Mesodermal cell (in vitro differentiated cells): Measurements from ENCODE around the gene TTLL4. TPM values are rescaled to one million over a fixed set of nuclear protein-coding genes. Genes with fewer than 3 reads are reported as not detected.
"Not testable (repeated sequence)": the region's sequence is repeated elsewhere in the genome, so short reads cannot be mapped to it uniquely, and the experiment has no call there.

Experiments
- H3K27ac ChIP-seq: 2 replicates; pipeline ENCODE4 v1.7.0; 2013; ENCODE audit warnings: mild to moderate bottlenecking, low read depth, low read length, moderate library complexity; ENCODE audit not compliant: severe bottlenecking
- H3K36me3 ChIP-seq: 2 replicates; pipeline ENCODE4 v1.7.1; 2013; ENCODE audit warnings: mild to moderate bottlenecking, low read length, moderate library complexity; ENCODE audit not compliant: control insufficient read depth, insufficient read depth
- H3K4me1 ChIP-seq: one replicate; pipeline ENCODE4 v1.7.1; 2013; ENCODE audit warnings: mild to moderate bottlenecking, low read length; ENCODE audit not compliant: insufficient read depth, control insufficient read depth, poor library complexity, severe bottlenecking
- H3K4me3 ChIP-seq: 2 replicates; pipeline ENCODE4 v1.7.0; 2013; ENCODE audit warnings: low read length, control low read depth, mild to moderate bottlenecking; ENCODE audit not compliant: insufficient read depth, poor library complexity, severe bottlenecking; ENCODE audit errors: extremely low read depth
- H3K9me3 ChIP-seq: 2 replicates; pipeline ENCODE4 v1.7.1; 2013; ENCODE audit warnings: mild to moderate bottlenecking, low read length, moderate library complexity; ENCODE audit not compliant: control insufficient read depth
- WGBS, 2 experiments: methylation state at CpG; one replicate each; pipeline ENCODE4 v1.1.5; 2013; ENCODE audit warnings: missing lambda C conversion rate in 2 of 2; ENCODE audit not compliant: insufficient coverage in 2 of 2; 5-methylcytosine and 5-hydroxymethylcytosine counted together
- polyA plus RNA-seq, 2 experiments: library from polyadenylated mRNA; stranded (reverse); fragments of 50-300 nt; gene quantifications; one replicate each; pipeline ENCODE4 v1.2.3, GENCODE V29; 2013

TTLL4 gene
- 60.3 TPM for polyA plus RNA-seq (2013, experiment 1 of 2)
- 67.8 TPM for polyA plus RNA-seq (2013, experiment 2 of 2)

DNA sequence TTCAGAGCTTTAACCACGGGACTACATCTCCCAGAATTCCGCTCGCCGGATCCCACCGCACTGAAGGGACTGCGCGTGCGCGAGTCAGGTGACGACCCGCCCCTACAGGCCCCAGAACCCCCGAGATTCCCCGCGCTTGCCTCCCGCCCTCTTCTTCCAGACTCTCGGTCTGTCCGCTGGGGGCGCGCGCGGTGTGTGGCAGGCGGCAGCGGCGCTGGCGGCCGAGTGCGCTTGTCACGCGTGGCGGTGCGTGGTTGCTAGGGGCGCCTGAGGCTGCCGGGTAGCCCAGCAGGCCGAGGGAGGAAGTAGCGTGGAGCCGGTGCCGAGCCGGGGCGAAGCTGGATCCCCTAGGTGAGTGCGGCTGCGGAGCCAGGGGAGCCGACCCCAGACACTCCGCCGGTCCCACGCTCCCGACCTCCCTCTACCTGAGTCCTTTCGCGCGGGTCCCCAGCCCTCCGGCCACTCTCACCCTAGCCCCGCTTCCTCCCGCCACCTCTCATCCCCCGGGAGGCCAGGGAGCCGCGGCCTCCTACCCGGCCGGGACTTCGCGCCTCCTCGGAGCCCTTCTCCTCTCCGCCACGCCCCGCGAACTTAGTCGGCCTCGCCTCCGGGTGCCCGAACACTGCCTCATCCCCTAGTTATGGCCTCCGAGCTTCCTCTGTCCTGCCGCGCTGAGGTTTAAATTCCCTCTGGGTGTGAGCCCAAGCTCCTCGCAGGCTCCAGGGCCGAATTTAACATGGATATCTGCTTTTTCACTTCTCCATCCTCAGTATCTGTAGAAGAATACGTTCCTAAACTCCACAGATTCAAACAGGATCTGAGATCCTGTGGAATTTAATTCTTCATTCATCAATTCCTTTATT, at the start of gene TTLL4:
Gene TTLL4, plus strand, starts transcription at position 149 of the 863 bp plus-strand sequence. CDS start 26,842 bp downstream, outside the sequence.
- H3K27ac ChIP-seq, result peak within 1 kb of the TSS; percentile 81
- WGBS, 2 experiments, result 0% methylated on average over 63 to 74 of the region's 74 CpGs
- peak within 1 kb of the TSS; percentile 99 for H3K4me3 ChIP-seq
- H3K36me3 ChIP-seq, result peaks cover 31% of the 10 kb centered on the region
- H3K4me1 ChIP-seq, result peaks cover 6% of the 10 kb centered on the region
- H3K9me3 ChIP-seq, result no peaks in the 10 kb centered on the region

DNA sequence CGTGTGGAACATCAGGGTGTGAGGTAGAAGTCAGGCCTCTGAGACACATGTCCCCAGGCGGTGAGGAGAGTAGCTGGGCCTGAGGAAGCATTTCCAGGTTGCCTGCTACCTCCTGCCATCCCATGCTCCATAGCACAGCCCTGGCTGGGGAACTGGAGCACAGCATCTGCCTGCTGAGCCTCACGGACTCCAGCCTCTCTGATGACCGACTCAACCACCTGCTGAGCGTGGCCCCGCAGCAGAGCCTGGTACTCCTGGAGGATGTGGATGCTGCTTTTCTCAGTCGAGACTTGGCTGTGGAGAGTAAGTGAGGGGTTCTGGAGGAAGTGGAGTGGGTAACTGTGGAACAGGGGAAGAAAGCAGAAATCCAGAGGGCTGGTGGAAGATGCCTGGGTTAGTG, 48.3 kb upstream of the TTLL4 start:
- 95 to 96% methylated on average over 3 to 5 of the region's 7 CpGs for WGBS, 2 experiments
- peaks cover 66% of the 10 kb centered on the region for H3K36me3 ChIP-seq
- H3K4me1 ChIP-seq, result no peaks in the 10 kb centered on the region
- H3K4me3 ChIP-seq, result no peak overlapping the region
- no peaks in the 10 kb centered on the region for H3K9me3 ChIP-seq
- no peak overlapping the region for H3K27ac ChIP-seq

- 93 to 97% methylated on average over 7 to 9 of the region's 10 CpGs for WGBS, 2 experiments
- peaks cover 66% of the 10 kb centered on the region for H3K36me3 ChIP-seq
- H3K27ac ChIP-seq, result no peak overlapping the region
- H3K9me3 ChIP-seq, result no peaks in the 10 kb centered on the region
- no peaks in the 10 kb centered on the region for H3K4me1 ChIP-seq
- no peak overlapping the region for H3K4me3 ChIP-seq
These were observed 47.8 kb upstream of the TTLL4 start for GRCh38 chr2:218662827-218663226.

- peaks cover 76% of the 10 kb centered on the region for H3K36me3 ChIP-seq
- WGBS, 2 experiments, result 93% methylated on average over 13 to 15 of the region's 15 CpGs
These were observed 46.7 kb upstream of the TTLL4 start for GRCh38 chr2:218663901-218664300.

DNA sequence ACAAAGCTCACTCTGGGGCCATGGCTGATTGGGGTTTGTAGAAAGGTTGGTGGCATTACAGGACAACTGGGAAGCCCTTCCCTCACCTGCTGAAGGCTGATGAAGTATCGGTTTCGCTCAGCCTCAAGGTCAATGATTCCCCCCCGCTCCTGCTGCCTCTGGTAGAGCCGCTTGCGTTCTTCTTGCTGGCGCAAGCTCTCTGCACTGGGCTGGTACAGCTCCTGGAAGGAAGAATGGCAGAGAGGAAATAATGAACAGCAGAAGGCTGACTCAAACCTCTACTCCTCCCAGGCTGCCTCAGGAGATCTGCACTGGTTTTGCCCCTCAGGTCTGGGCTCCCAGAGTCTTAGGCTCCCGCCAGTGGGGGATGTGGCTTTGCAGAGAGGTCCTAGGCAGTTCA, 46.0 kb upstream of the TTLL4 start:
- H3K4me3 ChIP-seq, result no peak overlapping the region
- H3K9me3 ChIP-seq, result no peaks in the 10 kb centered on the region
- H3K36me3 ChIP-seq, result peaks cover 83% of the 10 kb centered on the region
- no peaks in the 10 kb centered on the region for H3K4me1 ChIP-seq
- 95 to 96% methylated on average over 7 of the region's 7 CpGs for WGBS, 2 experiments
- H3K27ac ChIP-seq, result no peak overlapping the region

More at GRCh38 chr2:218663901-218664300, 46.7 kb upstream of the TTLL4 start:
- Histone ChIP-seq H3K27ac (no peak overlapping the region), H3K4me3 (no peak overlapping the region), H3K9me3 (no peaks in the 10 kb centered on the region), H3K4me1 (no peaks in the 10 kb centered on the region)

GRCh38 chr2:218671097-218671653, 39.5 kb upstream of the TTLL4 start:
- H3K4me1 ChIP-seq, result no peaks in the 10 kb centered on the region
- 44 to 50% methylated on average over 11 to 12 of the region's 12 CpGs for WGBS, 2 experiments
- peak overlapping the region; percentile 72 for H3K27ac ChIP-seq

GRCh38 chr2:218671654-218672566, 38.7 kb upstream of the TTLL4 start, which contains the start of the genes RNF25 and STK36:
TSS of gene RNF25 (minus strand) at chr2:218672002. CDS start at chr2:218671970, 32 bp downstream.
TSS of gene STK36 (plus strand) at chr2:218672086. CDS start at chr2:218672830, 744 bp downstream.
- Histone ChIP-seq H3K36me3 (peaks cover 54% of the 10 kb centered on the region), H3K4me3 (peak within 1 kb of the TSS; percentile 84), H3K27ac (peak within 1 kb of the TSS; percentile 72), H3K9me3 (no peaks in the 10 kb centered on the region), H3K4me1 (no peaks in the 10 kb centered on the region)
- 0 to 2% methylated on average over 27 to 32 of the region's 49 CpGs for WGBS, 2 experiments

More at GRCh38 chr2:218671097-218671653, 39.5 kb upstream of the TTLL4 start:
- Histone ChIP-seq H3K4me3 (peak overlapping the region; percentile 84), H3K36me3 (peaks cover 59% of the 10 kb centered on the region), H3K9me3 (no peaks in the 10 kb centered on the region)

GRCh38 chr2:218679119-218679518, 31.5 kb upstream of the TTLL4 start:
- H3K4me3 ChIP-seq, result no peak overlapping the region
- H3K9me3 ChIP-seq, result no peaks in the 10 kb centered on the region
- H3K36me3 ChIP-seq, result peaks cover 60% of the 10 kb centered on the region
- 92 to 93% methylated on average over 4 of the region's 4 CpGs for WGBS, 2 experiments
- H3K27ac ChIP-seq, result no peak overlapping the region
- peaks cover 6% of the 10 kb centered on the region for H3K4me1 ChIP-seq

DNA sequence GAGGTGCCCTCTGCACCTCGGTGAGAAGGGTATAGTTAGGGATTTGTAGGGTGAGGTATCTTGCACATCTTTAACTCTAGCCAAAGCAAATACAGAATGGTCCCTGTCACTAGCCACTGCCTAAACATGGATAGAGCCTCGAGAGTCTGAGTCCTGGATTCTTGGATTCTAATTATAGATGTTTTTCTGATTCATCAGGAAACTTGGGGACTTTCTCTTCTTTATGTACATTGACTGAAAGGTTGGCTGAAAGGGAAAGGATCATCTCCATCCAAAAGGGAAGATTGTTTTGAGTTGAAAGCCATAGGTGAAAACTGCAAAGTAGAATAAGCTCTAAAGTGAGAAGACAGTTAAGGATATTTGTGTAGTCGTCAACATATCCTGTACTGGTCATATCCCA, 30.6 kb upstream of the TTLL4 start:
- Histone ChIP-seq H3K9me3 (no peaks in the 10 kb centered on the region), H3K4me1 (peaks cover 6% of the 10 kb centered on the region), H3K4me3 (no peak overlapping the region), H3K36me3 (peaks cover 56% of the 10 kb centered on the region), H3K27ac (no peak overlapping the region)
- WGBS, 2 experiments, result 80% methylated on average over 2 of the region's 3 CpGs; no CpG with 5 or more reads in 1 of the 2 experiments

GRCh38 chr2:218687400-218688060, 23.1 kb upstream of the TTLL4 start:
- H3K4me1 ChIP-seq, H3K4me3 ChIP-seq, H3K27ac ChIP-seq, H3K9me3 ChIP-seq: not testable (repeated sequence)
- peaks cover 50% of the 10 kb centered on the region for H3K36me3 ChIP-seq
- WGBS, 2 experiments, result 33% methylated on average over 3 of the region's 5 CpGs; no CpG with 5 or more reads in 1 of the 2 experiments
